ENCODE data around the gene MUC16. TPM values are rescaled to one million over a fixed set of nuclear protein-coding genes. Genes with fewer than 3 reads are reported as not detected.

Gene MUC16
- under 0.01 TPM in 1 of 2 replicates, not detected in the other for total RNA-seq

GRCh38 chr19:9009935-9010651 is at the start of gene MUC16:
TSS of gene MUC16 (minus strand) at chr19:9010409.

Other genes with a start within 250 kb of the MUC16 start
- 10.7 and 15.4 TPM in 2 replicates for gene ZNF558, start 178.1 kb downstream of the MUC16 start, total RNA-seq
- gene MBD3L1, start 178.0 kb downstream of the MUC16 start, total RNA-seq: not detected in 2 replicates
- gene OR1M1, start 76.7 kb upstream of the MUC16 start, total RNA-seq: not detected in 2 replicates
- gene OR7G2, start 97.1 kb upstream of the MUC16 start, total RNA-seq: not detected in 2 replicates
- gene OR7G1, start 105.4 kb upstream of the MUC16 start, total RNA-seq: not detected in 2 replicates
- gene OR7G3, start 116.5 kb upstream of the MUC16 start, total RNA-seq: not detected in 2 replicates
- 16.9 and 18.8 TPM in 2 replicates for gene ZNF317, start 130.0 kb upstream of the MUC16 start, total RNA-seq
- not detected in 2 replicates for gene OR7D2, start 168.6 kb upstream of the MUC16 start, total RNA-seq
- gene OR7D4, start 209.2 kb upstream of the MUC16 start, total RNA-seq: not detected in 2 replicates
- not detected in 2 replicates for gene OR7E24, start 240.5 kb upstream of the MUC16 start, total RNA-seq

Data from subcutaneous preadipocyte (primary cell).